H1 (cell line): Measurements from ENCODE around the gene HS6ST3. TPM values are rescaled to one million over a fixed set of nuclear protein-coding genes. Genes with fewer than 3 reads are reported as not detected.

Experiments
- CTCF ChIA-PET: fragments of 300-600 bp; sonication (Branson Sonifier 250); formaldehyde crosslinking; loops from one replicate; lab custom pipeline; 2021; ENCODE audit not compliant: partially characterized antibody; lab: Charles Lee
- POLR2A ChIA-PET: fragments of 300-600 bp; sonication (Branson Sonifier 250); formaldehyde crosslinking; loops from one replicate; lab custom pipeline; 2021; ENCODE audit warnings: inconsistent platforms; ENCODE audit not compliant: partially characterized antibody; lab: Charles Lee
- DNase-seq, 2 experiments: peaks; one replicate each; pipeline versions ENCODE4 v3.0.0 to v3.0.0-alpha.2; 2010 to 2022; ENCODE audit warnings: low spot score in 2 of 2, low read depth in 1 of 2, mixed read lengths in 1 of 2
- FAIRE-seq: peaks from 2 replicates; lab custom pipeline; 2011; peaks lifted over from hg19 to GRCh38; lab: Jason Lieb, UNC
- H2AFZ ChIP-seq: 2 replicates; pipeline ENCODE4 v1.8.1; 2012; ENCODE audit warnings: low read length, inconsistent platforms
- H2AK5ac ChIP-seq: 2 replicates; pipeline ENCODE4 v1.6.1; 2013; ENCODE audit warnings: low read depth, low read length
- H2BK120ac ChIP-seq: replicated peaks from 2 replicates; pipeline ENCODE3; 2013; ENCODE audit warnings: low read depth, low read length, inconsistent platforms
- H2BK12ac ChIP-seq: 2 replicates; pipeline ENCODE4 v1.6.1; 2013; ENCODE audit warnings: low read depth, low read length
- H2BK15ac ChIP-seq: 2 replicates; pipeline ENCODE4 v1.6.1; 2013; ENCODE audit warnings: low read length
- H2BK20ac ChIP-seq: 2 replicates; pipeline ENCODE4 v1.6.1; 2013; ENCODE audit warnings: low read length
- H2BK5ac ChIP-seq: 2 replicates; pipeline ENCODE4 v1.6.1; 2013; ENCODE audit warnings: low read depth, low read length
- H3K14ac ChIP-seq: 2 replicates; pipeline ENCODE4 v1.6.1; 2013; ENCODE audit warnings: inconsistent platforms; ENCODE audit not compliant: insufficient read length
- H3K18ac ChIP-seq: 2 replicates; pipeline ENCODE4 v1.6.1; 2013; ENCODE audit warnings: low read length; ENCODE audit errors: extremely low read depth
- H3K23ac ChIP-seq: 2 replicates; pipeline ENCODE4 v1.6.1; 2013; ENCODE audit warnings: inconsistent platforms; ENCODE audit not compliant: insufficient read length
- H3K23me2 ChIP-seq: 2 replicates; pipeline ENCODE4 v1.6.1; 2013; ENCODE audit warnings: low read depth, low read length
- H3K27ac ChIP-seq: 2 replicates; pipeline ENCODE4 v1.6.1; 2011; ENCODE audit warnings: low read depth, low read length, inconsistent platforms
- H3K27me3 ChIP-seq, 4 experiments: replicated peaks in 1 of 4; 1 replicate in 1 of 4; 2 replicates in 3 of 4; pipeline versions ENCODE4 v1.6.1 to v1.8.1; 2011 to 2013; ENCODE audit warnings: low read length in 3 of 4, mild to moderate bottlenecking in 3 of 4, inconsistent platforms in 2 of 4, mixed read lengths in 2 of 4, moderate library complexity in 1 of 4; ENCODE audit not compliant: control insufficient read depth in 3 of 4, insufficient read depth in 3 of 4; ENCODE audit errors: extremely low read depth in 1 of 4
- H3K36me3 ChIP-seq, 4 experiments: 2 replicates each; pipeline versions ENCODE4 v1.6.1 to v1.8.1; 2011 to 2013; ENCODE audit warnings: mild to moderate bottlenecking in 4 of 4, low read length in 3 of 4, moderate library complexity in 2 of 4, control low read depth in 1 of 4, inconsistent platforms in 1 of 4; ENCODE audit not compliant: insufficient read depth in 4 of 4, control insufficient read depth in 2 of 4
- H3K4ac ChIP-seq: replicated peaks from 2 replicates; pipeline ENCODE3; 2013; ENCODE audit warnings: low read length, low read depth, mixed read lengths, inconsistent platforms; ENCODE audit not compliant: insufficient read length
- H3K4me1 ChIP-seq, 4 experiments: replicated peaks in 1 of 4; 1 replicate in 1 of 4; 2 replicates in 3 of 4; pipeline versions ENCODE4 v1.6.1 to v1.8.1; 2011 to 2013; ENCODE audit warnings: low read length in 3 of 4, inconsistent platforms in 2 of 4, mixed read lengths in 1 of 4; ENCODE audit not compliant: insufficient read depth in 4 of 4, control insufficient read depth in 3 of 4
- H3K4me2 ChIP-seq, 2 experiments: 2 replicates each; pipeline versions ENCODE4 v1.6.1 to v1.8.1; 2011 to 2013; ENCODE audit warnings: low read depth in 2 of 2, low read length in 2 of 2, control low read depth in 1 of 2, inconsistent platforms in 1 of 2, mild to moderate bottlenecking in 1 of 2; ENCODE audit not compliant: insufficient read depth in 1 of 2
- H3K4me3 ChIP-seq, 4 experiments: fragments of 200-600, 300-600 bp in 1 of 4; sonication (generic), shearing (Covaris generic), sonication (Bioruptor Twin) in 1 of 4; 2 replicates each; pipeline versions ENCODE4 v1.5.1 to v1.8.1; 2011 to 2016; ENCODE audit warnings: low read length in 4 of 4, low read depth in 3 of 4, control low read depth in 2 of 4, inconsistent platforms in 2 of 4, mild to moderate bottlenecking in 2 of 4, mixed read lengths in 1 of 4, moderate library complexity in 1 of 4; ENCODE audit not compliant: insufficient read depth in 2 of 4; ENCODE audit errors: extremely low read depth in 1 of 4
- H3K56ac ChIP-seq: replicated peaks from 2 replicates; pipeline ENCODE3; 2013; ENCODE audit warnings: low read depth, mild to moderate bottlenecking, mixed read lengths, low read length, inconsistent platforms; ENCODE audit not compliant: insufficient read length
- H3K79me1 ChIP-seq: 2 replicates; pipeline ENCODE4 v1.6.1; 2013; ENCODE audit warnings: low read depth, low read length, control low read depth
- H3K79me2 ChIP-seq, 2 experiments: 2 replicates each; pipeline versions ENCODE4 v1.6.1 to v1.8.1; 2012 to 2013; ENCODE audit warnings: low read length in 2 of 2, mild to moderate bottlenecking in 2 of 2, inconsistent platforms in 1 of 2; ENCODE audit not compliant: insufficient read depth in 2 of 2, control insufficient read depth in 1 of 2
- H3K9ac ChIP-seq, 4 experiments: replicated peaks in 1 of 4; 1 replicate in 1 of 4; 2 replicates in 3 of 4; pipeline versions ENCODE4 v1.6.1 to v1.8.1; 2011 to 2013; ENCODE audit warnings: low read depth in 3 of 4, low read length in 3 of 4, control low read depth in 2 of 4, mild to moderate bottlenecking in 2 of 4, moderate library complexity in 2 of 4, inconsistent platforms in 1 of 4; ENCODE audit errors: extremely low read depth in 1 of 4
- H3K9me3 ChIP-seq, 2 experiments: 2 replicates each; pipeline versions ENCODE4 v1.6.1 to v1.8.1; 2012 to 2013; ENCODE audit warnings: mild to moderate bottlenecking in 2 of 2, moderate library complexity in 2 of 2, control low read depth in 1 of 2, inconsistent platforms in 1 of 2, low read depth in 1 of 2, low read length in 1 of 2, mixed read lengths in 1 of 2; ENCODE audit not compliant: insufficient read depth in 2 of 2
- H4K20me1 ChIP-seq, 2 experiments: replicated peaks in 1 of 2; 2 replicates each; pipeline versions ENCODE3 to v1.8.1; 2011 to 2013; ENCODE audit warnings: inconsistent platforms in 2 of 2, low read length in 2 of 2, mild to moderate bottlenecking in 1 of 2; ENCODE audit not compliant: insufficient read depth in 2 of 2, control insufficient read depth in 1 of 2
- H4K5ac ChIP-seq: 2 replicates; pipeline ENCODE4 v1.6.1; 2013; ENCODE audit warnings: low read length, low read depth, mixed read lengths, inconsistent platforms; ENCODE audit not compliant: insufficient read length
- H4K8ac ChIP-seq: 2 replicates; pipeline ENCODE4 v1.8.0; 2013; ENCODE audit warnings: mild to moderate bottlenecking, moderate library complexity, low read length, inconsistent platforms; ENCODE audit not compliant: insufficient read depth; ENCODE audit errors: extremely low read depth
- H4K91ac ChIP-seq: replicated peaks from 2 replicates; pipeline ENCODE3; 2013; ENCODE audit warnings: low read length, mixed read lengths, inconsistent platforms; ENCODE audit not compliant: insufficient read length
- PHF8 ChIP-seq: fragments of 200-600 bp; sonication (generic); conservative IDR thresholded peaks from 2 replicates; pipeline ENCODE4 v1.7.1; 2012; ENCODE audit warnings: low read depth, mild to moderate bottlenecking, inconsistent platforms, low read length, moderate library complexity
- POLR2AphosphoS5 ChIP-seq: IDR thresholded peaks from 2 replicates; pipeline ENCODE4 v1.6.1; 2011; ENCODE audit warnings: low read depth, low read length
- SRF ChIP-seq: IDR thresholded peaks from 2 replicates; pipeline ENCODE4 v1.6.1; 2011; ENCODE audit warnings: mild to moderate bottlenecking, low read depth, low read length, moderate library complexity
- WGBS, 2 experiments: shearing (Covaris generic) in 1 of 2; methylation state at CpG; one replicate each; pipeline versions ENCODE4 v1.1.6 to v1.1.7; 2013 to 2015; ENCODE audit warnings: low lambda C conversion rate in 2 of 2, mixed read lengths in 2 of 2, inconsistent platforms in 1 of 2, low coverage in 1 of 2, missing lambda C conversion rate in 1 of 2; ENCODE audit not compliant: insufficient replicate concordance in 2 of 2, insufficient coverage in 1 of 2, insufficient read length in 1 of 2; ENCODE audit errors: extremely low coverage in 1 of 2, missing lambda C conversion rate in 1 of 2; 5-methylcytosine and 5-hydroxymethylcytosine counted together
- polyA plus RNA-seq, 7 experiments: library from polyadenylated mRNA; depleted of rRNA in 3 of 7; stranded (reverse) in 5 of 7; unstranded in 2 of 7; fragments of >200 nt in 5 of 7; fragments of 200-250 nt in 2 of 7; gene quantifications; 1 replicate in 5 of 7; 2 replicates in 1 of 7; 4 replicates in 1 of 7; pipeline versions ENCODE4 v1.2.1 to v1.2.3, GENCODE V29; 2011 to 2013; ENCODE audit warnings: missing spikeins in 2 of 7, mixed read lengths in 2 of 7
- total RNA-seq: library from RNA; stranded (reverse); fragmentation: NEBNext Ultra II Directional; extraction: Animal tissue kit (Norgen Biotek cat#: 25700); gene quantifications from 2 replicates; pipeline ENCODE4 v1.2.1, GENCODE V29; 2021

Gene HS6ST3
- total and polyA plus RNA-seq, 2 of the 8 experiments (the other 6 are each of a cell fraction or from before 2014, with no cell fraction given): 0.45 to 1.2 TPM

- H3K79me2 ChIP-seq: no peaks in the 10 kb centered on the region
- no peak overlapping the region for H2AFZ ChIP-seq
- no peak for TF ChIP-seq SRF
- no peak for TF ChIP-seq PHF8
- no peak for TF ChIP-seq POLR2AphosphoS5
- no peak overlapping the region for H3K23ac ChIP-seq
- H3K9me3 ChIP-seq: no peaks in the 10 kb centered on the region
- no peaks in the 10 kb centered on the region for H4K20me1 ChIP-seq
- H3K27me3 ChIP-seq: no peaks in the 10 kb centered on the region
- no peak overlapping the region for H3K27ac ChIP-seq
- no peaks in the 10 kb centered on the region for H3K79me1 ChIP-seq
- no peak overlapping the region for H2BK15ac ChIP-seq
- POLR2A ChIA-PET: no interaction called here
- no peak overlapping the region for H3K18ac ChIP-seq
- H2AK5ac ChIP-seq: no peak overlapping the region
- no peak overlapping the region for H3K9ac ChIP-seq
- no peak overlapping the region for H3K4me2 ChIP-seq
- no peak overlapping the region for H4K91ac ChIP-seq
- no peak for FAIRE-seq
- H2BK5ac ChIP-seq: no peak overlapping the region
- H2BK20ac ChIP-seq: no peak overlapping the region
- no peak overlapping the region for H3K14ac ChIP-seq
- 91% methylated on average over 9 of the region's 9 CpGs; no CpG with 5 or more reads in 1 of the 2 experiments for WGBS, 2 experiments
- H3K23me2 ChIP-seq: no peaks in the 10 kb centered on the region
- H4K5ac ChIP-seq: no peak overlapping the region
- H2BK12ac ChIP-seq: no peak overlapping the region
- no peaks in the 10 kb centered on the region for H3K36me3 ChIP-seq
- H2BK120ac ChIP-seq: no peak overlapping the region
- no peak overlapping the region for H4K8ac ChIP-seq
- CTCF ChIA-PET: interaction anchor here (0.8 to 3.0 kb wide), 11 partner anchors 9 to 636 kb away, joined by 3 to 19 read pairs (median 4); no protein-coding TSS in a partner anchor
- no peak overlapping the region for H3K4ac ChIP-seq
- DNase-seq: no peak
- H3K4me1 ChIP-seq: peaks cover 0 to 6% (median under 1%) of the 10 kb centered on the region in 4 experiments; a peak in 2 of 7 replicates
- no peak overlapping the region for H3K56ac ChIP-seq
- H3K4me3 ChIP-seq: no peak overlapping the region
Measured at GRCh38 chr13:96821971-96822370, 732.1 kb downstream of the HS6ST3 start.
